Mesendoderm (in vitro differentiated cells): ENCODE data around the gene CDK14.

ENCODE experiments used
- DNase-seq: peaks from one replicate; pipeline ENCODE4 v3.0.0; 2013
- H2AK5ac ChIP-seq: 2 replicates; pipeline ENCODE4 v1.6.1; 2013; ENCODE audit warnings: low read length, inconsistent platforms
- H2BK120ac ChIP-seq: 2 replicates; pipeline ENCODE4 v1.6.1; 2013; ENCODE audit warnings: low read depth, mild to moderate bottlenecking, low read length, moderate library complexity, mixed read lengths
- H2BK15ac ChIP-seq: replicated peaks from 2 replicates; pipeline ENCODE4 v1.6.1; 2013; ENCODE audit warnings: low read depth, mild to moderate bottlenecking, moderate library complexity
- H2BK5ac ChIP-seq: 2 replicates; pipeline ENCODE4 v1.6.1; 2013; ENCODE audit warnings: low read length, inconsistent platforms
- H3K18ac ChIP-seq: 2 replicates; pipeline ENCODE4 v1.6.1; 2013; ENCODE audit warnings: mild to moderate bottlenecking, low read length, mixed read lengths
- H3K23ac ChIP-seq: one replicate; pipeline ENCODE4 v1.6.1; 2013; ENCODE audit warnings: low read length
- H3K27ac ChIP-seq: 2 replicates; pipeline ENCODE4 v1.5.1; 2013; ENCODE audit warnings: low read depth, mild to moderate bottlenecking, inconsistent platforms, low read length, moderate library complexity
- H3K27me3 ChIP-seq: 2 replicates; pipeline ENCODE4 v1.6.1; 2013; ENCODE audit warnings: low read length, control low read depth, mild to moderate bottlenecking, inconsistent platforms; ENCODE audit not compliant: insufficient read depth, poor library complexity
- H3K36me3 ChIP-seq: 2 replicates; pipeline ENCODE4 v1.6.1; 2013; ENCODE audit warnings: low read length, inconsistent platforms; ENCODE audit not compliant: control insufficient read depth, insufficient read depth
- H3K4ac ChIP-seq: one replicate; pipeline ENCODE4 v1.6.1; 2013; ENCODE audit warnings: low read depth, mild to moderate bottlenecking, low read length, moderate library complexity
- H3K4me1 ChIP-seq: 2 replicates; pipeline ENCODE4 v1.6.1; 2013; ENCODE audit warnings: low read depth, low read length, inconsistent platforms; ENCODE audit not compliant: control insufficient read depth
- H3K4me2 ChIP-seq: 2 replicates; pipeline ENCODE4 v1.6.1; 2013; ENCODE audit warnings: low read length
- H3K4me3 ChIP-seq: 2 replicates; pipeline ENCODE4 v1.5.1; 2013; ENCODE audit warnings: mild to moderate bottlenecking, low read length
- H3K56ac ChIP-seq: one replicate; pipeline ENCODE4 v1.6.1; 2013; ENCODE audit warnings: low read length
- H3K79me1 ChIP-seq: 2 replicates; pipeline ENCODE4 v1.6.1; 2013; ENCODE audit warnings: low read length, inconsistent platforms
- H3K79me2 ChIP-seq: 2 replicates; pipeline ENCODE4 v1.6.1; 2013; ENCODE audit warnings: mild to moderate bottlenecking, low read length; ENCODE audit not compliant: control insufficient read depth, insufficient read depth
- H3K9ac ChIP-seq: 2 replicates; pipeline ENCODE4 v1.6.1; 2013; ENCODE audit warnings: low read length, inconsistent platforms
- H4K5ac ChIP-seq: one replicate; pipeline ENCODE4 v1.6.1; 2013; ENCODE audit warnings: low read length
- H4K8ac ChIP-seq: one replicate; pipeline ENCODE4 v1.6.1; 2013; ENCODE audit warnings: low read depth, mild to moderate bottlenecking, control low read depth, low read length, moderate library complexity
- WGBS: extraction: QIAGEN DNeasy Blood & Tissue Kit; methylation state at CpG from one replicate; pipeline ENCODE4 v1.1.7; 2013; ENCODE audit warnings: low lambda C conversion rate, missing lambda C conversion rate; ENCODE audit not compliant: insufficient coverage; ENCODE audit errors: extremely low coverage; 5-methylcytosine and 5-hydroxymethylcytosine counted together

CDK14 gene

GRCh38 chr7:90939666-90940065 lies 343.5 kb downstream of the CDK14 start:
- no peak overlapping the region for H3K4me3 ChIP-seq

GRCh38 chr7:90944021-90944420 lies 347.9 kb downstream of the CDK14 start:
- no peaks in the 10 kb centered on the region for H3K79me2 ChIP-seq
- no peak overlapping the region for H3K4me3 ChIP-seq
- H4K5ac ChIP-seq: no peak overlapping the region
- no peak overlapping the region for H3K4ac ChIP-seq
- no peak for DNase-seq
- no peak overlapping the region for H3K56ac ChIP-seq
- no peak overlapping the region for H2AK5ac ChIP-seq
- no peak overlapping the region for H3K18ac ChIP-seq
- no peaks in the 10 kb centered on the region for H3K4me1 ChIP-seq
- H3K36me3 ChIP-seq: no peaks in the 10 kb centered on the region
- H3K4me2 ChIP-seq: no peak overlapping the region
- no peak overlapping the region for H3K9ac ChIP-seq
- no peaks in the 10 kb centered on the region for H3K79me1 ChIP-seq
- H4K8ac ChIP-seq: no peak overlapping the region
- H3K23ac ChIP-seq: no peak overlapping the region
- H3K27me3 ChIP-seq: no peaks in the 10 kb centered on the region
- H2BK120ac ChIP-seq: no peak overlapping the region
- H2BK15ac ChIP-seq: no peak overlapping the region
- no peak overlapping the region for H3K27ac ChIP-seq
- H2BK5ac ChIP-seq: no peak overlapping the region
- WGBS: no CpG with 5 or more reads among the region's 3 CpGs

More at GRCh38 chr7:90939666-90940065, 343.5 kb downstream of the CDK14 start:
- Histone ChIP-seq H3K9ac (no peak overlapping the region), H3K4me2 (no peak overlapping the region), H4K5ac (no peak overlapping the region), H3K4me1 (no peaks in the 10 kb centered on the region), H2AK5ac (no peak overlapping the region), H2BK120ac (no peak overlapping the region), H3K36me3 (no peaks in the 10 kb centered on the region), H3K27ac (no peak overlapping the region), H3K4ac (no peak overlapping the region), H3K79me1 (no peaks in the 10 kb centered on the region), H4K8ac (no peak overlapping the region), H2BK5ac (no peak overlapping the region), H3K79me2 (no peaks in the 10 kb centered on the region), H3K56ac (no peak overlapping the region), H3K18ac (no peak overlapping the region), H3K27me3 (no peaks in the 10 kb centered on the region), H2BK15ac (no peak overlapping the region), H3K23ac (no peak overlapping the region)
- no peak for DNase-seq
- WGBS: no CpG with 5 or more reads among the region's 3 CpGs

- Histone ChIP-seq H3K18ac (no peak overlapping the region), H3K4me2 (no peak overlapping the region), H3K27ac (no peak overlapping the region), H3K4ac (no peak overlapping the region), H2BK15ac (no peak overlapping the region), H4K5ac (no peak overlapping the region), H2BK5ac (no peak overlapping the region), H4K8ac (no peak overlapping the region), H3K79me2 (no peaks in the 10 kb centered on the region), H2BK120ac (no peak overlapping the region), H3K56ac (no peak overlapping the region), H3K9ac (no peak overlapping the region), H3K4me3 (no peak overlapping the region), H3K23ac (no peak overlapping the region), H2AK5ac (no peak overlapping the region), H3K79me1 (no peaks in the 10 kb centered on the region), H3K36me3 (no peaks in the 10 kb centered on the region), H3K4me1 (no peaks in the 10 kb centered on the region), H3K27me3 (no peaks in the 10 kb centered on the region)
- no peak for DNase-seq
- WGBS: no CpG with 5 or more reads among the region's 5 CpGs
Measured at GRCh38 chr7:90945104-90945787, 349.1 kb downstream of the CDK14 start.

- no peaks in the 10 kb centered on the region for H3K4me1 ChIP-seq
- H3K18ac ChIP-seq: no peak overlapping the region
- no peaks in the 10 kb centered on the region for H3K36me3 ChIP-seq
- H4K5ac ChIP-seq: no peak overlapping the region
- H2BK15ac ChIP-seq: no peak overlapping the region
- DNase-seq: no peak
- no peaks in the 10 kb centered on the region for H3K79me2 ChIP-seq
- no peak overlapping the region for H3K4ac ChIP-seq
- no peak overlapping the region for H2AK5ac ChIP-seq
- H2BK120ac ChIP-seq: no peak overlapping the region
- no peak overlapping the region for H3K23ac ChIP-seq
- no peak overlapping the region for H3K56ac ChIP-seq
- H3K9ac ChIP-seq: no peak overlapping the region
- no peak overlapping the region for H3K27ac ChIP-seq
- no CpG with 5 or more reads among the region's 10 CpGs for WGBS
- H2BK5ac ChIP-seq: no peak overlapping the region
- H3K27me3 ChIP-seq: no peaks in the 10 kb centered on the region
- no peak overlapping the region for H3K4me3 ChIP-seq
- H3K4me2 ChIP-seq: no peak overlapping the region
- no peak overlapping the region for H4K8ac ChIP-seq
- H3K79me1 ChIP-seq: no peaks in the 10 kb centered on the region
Measured at GRCh38 chr7:90946730-90947501, 350.8 kb downstream of the CDK14 start.

- H2BK120ac ChIP-seq: no peak overlapping the region
- no peak overlapping the region for H3K4me3 ChIP-seq
- peaks cover 3% of the 10 kb centered on the region for H3K4me1 ChIP-seq
- H3K79me1 ChIP-seq: no peaks in the 10 kb centered on the region
- H2BK5ac ChIP-seq: no peak overlapping the region
- no peak overlapping the region for H3K27ac ChIP-seq
- H3K18ac ChIP-seq: no peak overlapping the region
- no peak overlapping the region for H4K5ac ChIP-seq
- no peaks in the 10 kb centered on the region for H3K27me3 ChIP-seq
- no peak overlapping the region for H3K4me2 ChIP-seq
- no peak overlapping the region for H3K4ac ChIP-seq
- H3K9ac ChIP-seq: no peak overlapping the region
- no peak overlapping the region for H2BK15ac ChIP-seq
- H3K36me3 ChIP-seq: no peaks in the 10 kb centered on the region
- no peak overlapping the region for H2AK5ac ChIP-seq
- no peaks in the 10 kb centered on the region for H3K79me2 ChIP-seq
- no peak for DNase-seq
- no peak overlapping the region for H3K56ac ChIP-seq
- H3K23ac ChIP-seq: no peak overlapping the region
- no peak overlapping the region for H4K8ac ChIP-seq
Measured at GRCh38 chr7:90948085-90948484, 352.0 kb downstream of the CDK14 start.
